Transverse colon (tissue), 4 donors: ENCODE results near the gene CDH6. TPM values are rescaled to one million over a fixed set of nuclear protein-coding genes. Genes with fewer than 3 reads are reported as not detected.

Source experiments
- DNase-seq: peaks from one replicate; pipeline ENCODE4 v3.0.0-alpha.2; 2019
- H3K27ac ChIP-seq, 4 donors: fragments of 200-600 bp; sonication (generic); 2 replicates each; pipeline ENCODE4 v1.5.1; 2016 to 2018; ENCODE audit warnings: inconsistent platforms in 4 of 4
- H3K27me3 ChIP-seq: fragments of 200-600 bp; sonication (generic); 2 replicates; pipeline ENCODE4 v1.5.1; 2017; ENCODE audit warnings: inconsistent platforms
- H3K36me3 ChIP-seq, 4 donors: fragments of 200-600 bp; sonication (generic); 2 replicates each; pipeline ENCODE4 v1.5.1; 2017 to 2019; ENCODE audit warnings: inconsistent platforms in 4 of 4
- H3K4me1 ChIP-seq, 4 donors: fragments of 200-600 bp; sonication (generic); 2 replicates each; pipeline ENCODE4 v1.5.1; 2017 to 2020; ENCODE audit warnings: inconsistent platforms in 4 of 4
- H3K4me3 ChIP-seq, 4 donors: fragments of 200-600 bp; sonication (generic); 1 replicate in 1 of 4; 2 replicates in 3 of 4; pipeline versions ENCODE4 v1.5.1 to v1.6.1; 2017 to 2019; ENCODE audit warnings: inconsistent platforms in 4 of 4
- H3K9me3 ChIP-seq, 2 donors: fragments of 200-600 bp; sonication (generic); 2 replicates each; pipeline ENCODE4 v1.5.1; 2017 to 2019; ENCODE audit warnings: inconsistent platforms in 2 of 2
- EP300 ChIP-seq: sonication (generic); formaldehyde crosslinking; IDR thresholded peaks from one replicate; pipeline ENCODE4 v1.6.1; 2017; ENCODE audit warnings: antibody characterized with exemption, low read depth
- POLR2A ChIP-seq: fragments of 450-650 bp; IDR thresholded peaks from one replicate; pipeline ENCODE4 v1.6.1; 2016; ENCODE audit warnings: antibody characterized with exemption, mild to moderate bottlenecking, moderate library complexity
- POLR2AphosphoS5 ChIP-seq, 3 donors: sonication (generic); formaldehyde crosslinking; IDR thresholded peaks; one replicate each; pipeline ENCODE4 v1.6.1; 2016; ENCODE audit warnings: antibody characterized with exemption in 3 of 3
- WGBS, 2 donors: methylation state at CpG; one replicate each; pipeline ENCODE4 v1.1.5; 2018; ENCODE audit warnings: low coverage in 1 of 2; 5-methylcytosine and 5-hydroxymethylcytosine counted together
- in situ Hi-C, 4 donors: fragments of 200-750 bp; cut with MboI; loops; one replicate each; pipeline versions ENCODE4 v1.15.0 to v1.15.1; 2017; ENCODE audit warnings: low sequenced_read_pairs in 3 of 4, low pct_ligation_motif_present in 1 of 4, low pct_unique_long_range_greater_than_20kb in 1 of 4
- intact Hi-C: fragments of 100-400 bp; cut with DNase I; formaldehyde crosslinking; loops from one replicate; pipeline ENCODE4 v1.15.1; 2023; ENCODE audit warnings: low total_unique reads
- total RNA-seq, 4 donors: library from RNA; depleted of rRNA; stranded (reverse); fragments of >200 nt; gene quantifications; one replicate each; pipeline ENCODE4 v1.1.0, GENCODE V29; 2016
- TF ChIP-seq, protein P1 (sequence below), 5 experiments: fragments of 200-600 bp in 3 of 5; fragments of 450-650 bp in 2 of 5; sonication (generic) in 3 of 5; IDR thresholded peaks; 1 replicate in 2 of 5; 2 replicates in 3 of 5; pipeline ENCODE4 v1.5.1; 2016 to 2017; ENCODE audit warnings: antibody characterized with exemption in 5 of 5, inconsistent platforms in 3 of 5, mild to moderate bottlenecking in 2 of 5, moderate library complexity in 1 of 5

CDH6 gene
- total RNA-seq, 4 donors from 2014 or later: 0.60 to 1.2 (median 0.93) TPM

DNA sequence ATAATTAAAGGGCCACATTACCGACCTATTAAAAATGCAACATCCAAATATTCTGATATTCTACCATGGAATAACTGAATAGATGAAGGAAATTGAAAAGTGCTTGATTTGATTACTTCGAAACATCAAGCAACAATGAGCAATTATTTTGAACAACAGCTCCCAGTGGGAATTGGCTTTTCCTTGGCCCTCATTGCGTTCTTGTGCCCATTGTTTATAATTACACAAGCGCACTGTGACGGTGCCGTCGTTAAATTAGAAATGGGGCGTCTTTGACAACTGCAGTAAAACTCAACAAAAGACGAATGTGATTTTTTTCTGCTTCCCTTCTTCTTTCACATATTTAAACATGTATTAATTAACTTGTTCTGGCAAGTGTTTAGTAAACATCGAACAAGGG lies 61.6 kb downstream of the CDH6 start:
- TF ChIP-seq EP300 (no peak), POLR2AphosphoS5 (IDR thresholded peaks at IDR 0.05) (no peak), POLR2A (no peak)
- TF ChIP-seq, protein P1, sequence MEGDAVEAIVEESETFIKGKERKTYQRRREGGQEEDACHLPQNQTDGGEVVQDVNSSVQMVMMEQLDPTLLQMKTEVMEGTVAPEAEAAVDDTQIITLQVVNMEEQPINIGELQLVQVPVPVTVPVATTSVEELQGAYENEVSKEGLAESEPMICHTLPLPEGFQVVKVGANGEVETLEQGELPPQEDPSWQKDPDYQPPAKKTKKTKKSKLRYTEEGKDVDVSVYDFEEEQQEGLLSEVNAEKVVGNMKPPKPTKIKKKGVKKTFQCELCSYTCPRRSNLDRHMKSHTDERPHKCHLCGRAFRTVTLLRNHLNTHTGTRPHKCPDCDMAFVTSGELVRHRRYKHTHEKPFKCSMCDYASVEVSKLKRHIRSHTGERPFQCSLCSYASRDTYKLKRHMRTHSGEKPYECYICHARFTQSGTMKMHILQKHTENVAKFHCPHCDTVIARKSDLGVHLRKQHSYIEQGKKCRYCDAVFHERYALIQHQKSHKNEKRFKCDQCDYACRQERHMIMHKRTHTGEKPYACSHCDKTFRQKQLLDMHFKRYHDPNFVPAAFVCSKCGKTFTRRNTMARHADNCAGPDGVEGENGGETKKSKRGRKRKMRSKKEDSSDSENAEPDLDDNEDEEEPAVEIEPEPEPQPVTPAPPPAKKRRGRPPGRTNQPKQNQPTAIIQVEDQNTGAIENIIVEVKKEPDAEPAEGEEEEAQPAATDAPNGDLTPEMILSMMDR (IDR thresholded peaks at IDR 0.05): no peak
- in situ Hi-C loops: no loop called here
- Histone ChIP-seq H3K4me3 (no peak overlapping the region), H3K27ac (no peak overlapping the region), H3K27me3 (no peaks in the 10 kb centered on the region), H3K4me1 (no peaks in the 10 kb centered on the region), H3K36me3 (no peaks in the 10 kb centered on the region), H3K9me3 (no peaks in the 10 kb centered on the region)
- DNase-seq: no peak
- intact Hi-C loops: no loop called here
- WGBS, 2 donors: 70 to 73% methylated on average over 10 of the region's 10 CpGs

DNA sequence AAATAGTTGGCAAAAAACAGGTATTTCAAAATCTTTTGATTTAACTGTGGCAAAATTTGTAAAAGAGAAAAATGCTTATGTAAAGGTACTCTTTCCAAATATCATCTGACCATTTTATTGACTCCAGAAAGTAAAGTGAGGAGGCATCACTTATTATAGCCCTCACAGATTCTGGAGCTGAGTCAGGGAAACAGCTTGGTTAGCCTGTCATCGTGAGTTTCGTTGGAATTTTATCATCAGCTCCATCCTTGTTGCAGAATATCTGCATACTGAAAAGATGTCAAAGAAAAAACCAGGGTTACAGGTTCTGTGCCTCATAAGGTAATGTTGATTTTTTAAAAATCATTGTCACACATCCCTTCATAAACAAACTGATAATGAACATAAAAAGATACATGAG lies 74.8 kb downstream of the CDH6 start:
- no peaks in the 10 kb centered on the region for H3K4me1 ChIP-seq
- H3K36me3 ChIP-seq: peaks cover 0 to 4% (median 0%) of the 10 kb centered on the region in 4 donors
- no peak overlapping the region for H3K27ac ChIP-seq
- H3K9me3 ChIP-seq: no peaks in the 10 kb centered on the region
- TF ChIP-seq POLR2AphosphoS5 (IDR thresholded peaks at IDR 0.05): no peak
- TF ChIP-seq, protein P1 (IDR thresholded peaks at IDR 0.05): no peak
- no peak for TF ChIP-seq POLR2A
- DNase-seq: no peak
- no peaks in the 10 kb centered on the region for H3K27me3 ChIP-seq
- in situ Hi-C loops: no loop called here
- intact Hi-C loops: no loop called here
- no peak overlapping the region for H3K4me3 ChIP-seq
- WGBS, 2 donors: 53 to 61% methylated on average over 2 of the region's 2 CpGs

DNA sequence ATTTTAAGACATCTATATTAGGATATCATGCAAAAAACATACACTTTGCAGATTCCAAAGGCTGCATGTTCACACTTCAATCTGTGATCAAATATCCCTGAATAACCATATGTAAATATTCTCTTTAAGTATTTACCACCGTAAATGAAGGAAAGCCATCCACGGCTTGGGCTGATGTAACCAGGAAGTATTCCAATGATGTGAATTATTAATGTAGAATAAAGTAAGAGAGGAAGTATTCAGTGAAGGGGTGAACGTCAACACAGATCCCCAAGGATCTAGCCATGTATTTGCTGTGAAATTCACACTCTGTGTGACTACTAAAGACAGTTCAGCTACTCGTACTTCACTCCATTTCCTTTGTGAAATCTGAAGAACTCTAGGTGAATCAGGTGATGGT lies 75.2 kb downstream of the CDH6 start:
- WGBS, 2 donors: 20 to 28% methylated on average over 4 of the region's 4 CpGs
- Histone ChIP-seq H3K27ac (no peak overlapping the region), H3K9me3 (no peaks in the 10 kb centered on the region), H3K4me1 (no peaks in the 10 kb centered on the region), H3K36me3 (peaks cover 0 to 4% (median 0%) of the 10 kb centered on the region in 4 donors), H3K4me3 (no peak overlapping the region), H3K27me3 (no peaks in the 10 kb centered on the region)
- DNase-seq: no peak
- intact Hi-C loops: no loop called here
- in situ Hi-C loops: no loop called here
- no peak for TF ChIP-seq EP300
- TF ChIP-seq POLR2A: no peak
- TF ChIP-seq POLR2AphosphoS5 (IDR thresholded peaks at IDR 0.05): no peak
- TF ChIP-seq, protein P1 (IDR thresholded peaks at IDR 0.05): no peak

DNA sequence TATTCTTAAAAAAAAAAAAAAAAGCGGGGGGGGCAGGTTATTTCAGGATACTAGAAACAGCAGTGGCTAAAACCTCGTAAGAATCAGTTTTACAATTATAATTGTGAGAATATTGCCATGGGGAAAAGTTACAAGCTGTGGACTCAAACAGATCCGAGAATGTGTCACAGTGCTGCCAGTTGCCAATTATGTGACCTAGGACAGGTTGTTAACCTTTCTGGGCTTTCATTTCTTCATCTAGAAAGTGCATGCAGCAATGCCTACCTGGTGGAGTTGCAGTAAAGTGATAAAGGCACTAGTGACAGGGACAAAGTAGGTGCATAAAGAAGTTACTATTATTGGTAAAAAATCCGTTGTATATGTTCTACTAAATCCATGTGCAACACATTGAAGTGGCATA lies 75.8 kb downstream of the CDH6 start:
- H3K27ac ChIP-seq: no peak overlapping the region
- 34 to 46% methylated on average over 4 of the region's 4 CpGs for WGBS, 2 donors
- H3K36me3 ChIP-seq: peaks cover 0 to 4% (median 0%) of the 10 kb centered on the region in 4 donors
- in situ Hi-C loops: no loop called here
- H3K27me3 ChIP-seq: no peaks in the 10 kb centered on the region
- intact Hi-C loops: no loop called here
- no peak for TF ChIP-seq EP300
- TF ChIP-seq, protein P1 (IDR thresholded peaks at IDR 0.05): no peak
- no peak for TF ChIP-seq POLR2AphosphoS5 (IDR thresholded peaks at IDR 0.05)
- TF ChIP-seq POLR2A: no peak
- no peak overlapping the region for H3K4me3 ChIP-seq
- DNase-seq: no peak
- H3K4me1 ChIP-seq: peaks cover 0 to 5% (median 0%) of the 10 kb centered on the region in 4 donors
- no peaks in the 10 kb centered on the region for H3K9me3 ChIP-seq
